ENCODE results near the gene THY1.
"Not testable (repeated sequence)": the region's sequence is repeated elsewhere in the genome, so short reads cannot be mapped to it uniquely, and the experiment has no call there.

Gene THY1

DNA sequence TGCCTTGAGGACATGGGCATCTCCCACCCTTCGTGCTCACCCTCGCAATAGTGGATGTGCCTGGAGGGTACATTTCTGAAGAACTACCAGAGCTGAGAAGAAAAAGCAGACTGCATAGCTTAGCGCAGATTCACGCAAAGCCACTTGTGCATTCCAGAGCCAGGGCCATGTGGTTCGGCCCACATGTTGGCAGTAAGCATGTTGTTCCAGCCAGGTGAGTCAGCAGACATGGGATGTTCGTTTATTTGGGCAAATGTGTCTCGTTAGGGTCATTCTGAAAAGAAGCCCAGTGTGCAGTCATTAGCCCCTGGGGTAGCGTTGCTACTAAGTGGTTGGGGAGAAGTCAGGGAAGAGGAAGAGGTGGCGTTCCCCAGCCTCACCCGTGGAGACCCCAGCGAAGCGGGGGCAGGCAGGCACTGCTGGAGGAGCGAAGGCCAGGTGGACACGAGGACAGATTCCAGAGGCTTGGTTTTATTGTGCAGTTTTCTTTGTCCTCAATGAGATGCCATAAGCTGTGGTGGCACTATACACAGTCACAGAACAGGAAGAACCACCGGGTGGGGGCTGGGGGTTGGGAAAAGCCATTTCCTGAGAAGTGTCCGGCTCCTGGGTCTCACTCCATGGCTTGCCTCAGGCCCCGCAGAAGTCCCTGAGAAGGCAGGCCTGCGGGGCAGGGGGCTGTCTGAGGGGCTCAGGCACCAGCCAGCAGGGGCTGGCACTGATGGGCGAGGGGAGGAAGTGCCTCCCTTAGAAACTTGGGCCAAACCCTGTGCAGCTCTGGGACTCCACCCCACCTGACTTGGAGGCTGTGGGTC, 5.0 kb downstream of the THY1 start:
- DNase-seq, result no peak

GRCh38 chr11:119416606-119417580, 6.1 kb downstream of the THY1 start:
- no peak for DNase-seq

GRCh38 chr11:119415966-119416365, 7.0 kb downstream of the THY1 start:
- no peak for DNase-seq

- no peak for DNase-seq
These were observed 7.5 kb downstream of the THY1 start for GRCh38 chr11:119415517-119415916.

DNA sequence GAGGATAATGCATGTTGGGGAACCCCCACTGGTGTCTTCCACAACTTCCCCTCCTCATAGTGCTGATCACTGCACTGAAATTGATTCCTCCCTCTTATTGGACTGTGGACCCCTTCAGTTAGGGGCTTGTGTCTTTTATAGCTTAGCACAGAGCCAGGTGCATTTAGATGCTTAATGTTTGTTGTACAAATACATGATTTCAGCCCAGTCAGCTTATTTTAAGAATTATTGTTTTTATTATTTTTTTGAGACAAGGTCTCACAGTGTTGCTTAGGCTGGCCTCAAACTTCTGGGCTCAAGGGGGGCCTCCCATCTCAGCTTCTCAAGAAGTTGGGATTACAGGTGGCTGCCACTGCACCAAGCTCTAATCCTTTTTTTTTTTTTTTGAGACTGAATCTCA, 8.2 kb downstream of the THY1 start:
- no peak for DNase-seq

DNA sequence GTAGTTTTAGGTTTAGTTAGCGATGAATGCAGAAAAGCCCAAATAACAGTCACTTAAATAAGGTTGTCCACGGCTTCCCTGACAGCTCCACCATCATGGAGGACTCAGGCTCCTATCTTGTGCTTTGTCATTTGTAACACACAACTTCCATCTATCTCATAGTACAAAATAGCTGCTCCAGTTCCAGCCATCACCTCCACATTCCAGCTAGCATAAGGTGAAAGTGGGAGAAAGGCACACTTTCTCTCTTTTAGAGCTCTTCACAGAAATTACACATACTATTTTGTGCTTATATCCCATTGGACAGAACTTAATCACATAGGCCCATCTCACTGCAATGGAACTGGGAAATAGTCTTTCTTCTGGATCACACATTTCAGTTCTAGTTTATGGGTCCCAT, 8.7 kb downstream of the THY1 start:
- no peak for DNase-seq

- DNase-seq, result no peak
These were observed 10.9 kb downstream of the THY1 start for GRCh38 chr11:119412072-119412471.

GRCh38 chr11:119410501-119410900, 12.5 kb downstream of the THY1 start:
- DNase-seq, result no peak

DNA sequence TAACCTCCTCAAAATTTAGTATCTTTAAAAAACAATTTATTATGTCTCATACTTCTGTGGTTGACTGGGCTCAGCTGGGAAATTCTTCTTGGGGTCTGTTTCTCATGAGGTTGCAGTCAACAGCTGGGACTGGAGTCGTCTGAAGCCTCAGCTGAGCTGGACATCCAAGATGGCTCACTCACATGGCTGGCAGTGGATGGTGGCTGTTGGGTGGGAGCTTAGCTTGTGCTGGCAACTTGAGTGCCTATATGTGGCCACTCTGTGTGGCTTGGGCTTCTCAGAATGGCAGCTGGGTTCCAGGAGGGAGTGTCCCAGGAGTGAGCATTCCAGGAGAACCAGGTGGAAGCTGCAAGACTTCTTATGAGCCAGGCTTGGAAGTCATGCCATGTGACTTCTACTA, 13.2 kb downstream of the THY1 start:
- DNase-seq, result no peak

GRCh38 chr11:119406005-119406404, 17.0 kb downstream of the THY1 start:
- DNase-seq, result no peak

- not testable (repeated sequence) for DNase-seq
These were observed 17.5 kb downstream of the THY1 start for GRCh38 chr11:119405448-119405847.

GRCh38 chr11:119404872-119405271, 18.1 kb downstream of the THY1 start:
- no peak for DNase-seq

DNA sequence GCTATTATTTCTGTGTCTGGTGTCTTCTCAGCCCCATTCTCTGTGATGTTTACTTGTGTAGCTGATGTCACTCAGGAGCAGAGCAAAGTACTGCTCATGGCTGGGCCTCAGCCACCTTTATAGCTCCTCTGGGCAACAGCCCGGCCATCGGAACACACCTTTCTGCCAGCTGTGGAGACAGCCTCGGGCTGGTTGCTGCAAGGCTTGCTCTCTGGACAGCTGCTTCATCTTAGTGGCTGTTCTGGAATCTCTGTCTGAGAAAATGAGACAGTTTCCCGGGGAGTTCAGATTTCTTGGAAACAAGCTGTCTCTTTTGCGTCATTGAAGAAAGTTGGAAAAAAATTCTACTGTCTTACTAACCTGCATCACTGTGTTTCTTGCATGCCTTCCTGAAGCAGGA, 20.0 kb downstream of the THY1 start:
- DNase-seq, result no peak

DNA sequence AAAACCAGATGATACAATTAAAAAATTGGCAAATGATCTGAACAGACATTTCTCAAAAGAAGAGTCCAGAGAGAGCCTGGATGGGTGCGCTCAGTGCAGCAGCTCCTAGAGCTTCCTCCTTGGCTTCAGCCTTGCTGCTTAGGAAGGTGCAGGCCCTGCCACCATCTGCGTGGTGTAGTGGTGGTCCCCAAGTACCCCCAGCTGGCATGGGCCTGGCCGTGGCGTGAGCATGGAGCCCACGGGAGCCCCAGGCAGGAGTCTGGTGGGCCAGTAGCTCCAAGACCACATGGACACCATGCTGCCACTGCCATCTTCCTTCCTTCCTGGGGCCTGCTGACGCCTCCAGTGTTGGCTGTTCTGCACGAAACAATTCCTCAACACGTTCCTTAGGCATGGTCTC, 20.5 kb downstream of the THY1 start:
- DNase-seq, result no peak

- DNase-seq, result no peak
These were observed 22.1 kb downstream of the THY1 start for GRCh38 chr11:119400860-119401259.

GRCh38 chr11:119397740-119398139, 25.2 kb downstream of the THY1 start:
- DNase-seq, result no peak

DNA sequence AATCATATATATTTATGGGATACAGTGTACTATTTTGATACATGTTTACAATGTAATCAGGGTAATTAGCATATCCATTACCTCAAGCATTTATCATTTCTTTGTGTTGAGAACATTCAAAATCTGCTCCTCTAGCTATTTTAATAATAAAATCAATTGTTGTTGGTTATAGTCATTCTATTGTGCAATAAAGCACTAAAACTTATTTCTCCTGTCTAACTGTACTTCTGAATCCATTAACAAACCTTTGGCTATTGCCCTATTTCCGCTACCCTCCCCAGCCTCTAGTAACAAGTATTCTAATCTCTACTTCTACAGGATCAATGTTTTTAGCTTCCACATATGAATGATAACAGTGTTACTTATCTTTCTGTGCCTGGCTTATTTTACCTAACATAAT, 26.1 kb downstream of the THY1 start:
- DNase-seq, result no peak

DNA sequence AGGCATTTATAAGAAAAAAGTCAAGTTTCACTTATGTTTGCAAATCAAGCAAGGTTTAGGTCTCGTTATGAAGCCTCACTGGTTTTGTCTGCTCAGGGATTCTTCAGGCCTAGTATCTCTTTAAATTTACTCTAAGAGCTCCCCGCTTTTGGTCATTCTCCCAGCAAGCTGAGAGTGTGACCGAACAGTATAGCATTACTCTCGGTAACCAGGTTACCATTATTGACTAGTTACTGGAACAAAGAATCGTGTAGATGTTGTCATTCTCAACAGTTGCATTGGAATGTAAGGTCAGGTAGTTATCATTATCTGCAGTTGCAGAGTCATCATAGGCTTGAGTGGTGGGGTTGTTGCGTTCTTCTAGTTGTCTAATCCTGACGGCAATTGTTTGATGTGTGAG, 31.7 kb downstream of the THY1 start:
- no peak for DNase-seq

GRCh38 chr11:119389611-119390254, 33.2 kb downstream of the THY1 start:
- DNase-seq, result peak; percentile 15

DNA sequence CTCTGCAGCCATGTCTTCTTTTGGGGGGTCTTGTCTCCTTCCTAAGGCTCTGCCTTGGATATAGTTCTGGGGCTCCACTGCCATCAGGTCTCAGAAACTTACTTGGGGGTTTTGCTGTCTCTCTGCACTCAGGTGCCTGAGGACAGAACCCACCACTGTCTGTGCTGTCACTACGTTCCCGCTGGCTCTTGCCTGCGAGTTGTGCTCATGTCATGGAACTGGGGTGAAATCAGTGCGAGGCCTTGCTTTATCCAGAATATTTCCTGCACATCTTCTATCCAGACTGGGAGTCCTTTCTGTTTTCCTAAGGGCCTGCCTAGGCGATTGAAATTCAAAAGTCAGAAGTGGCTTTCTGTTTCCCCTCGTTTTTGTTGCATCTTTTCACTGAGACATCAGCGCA, 34.9 kb downstream of the THY1 start:
- DNase-seq, result no peak

GRCh38 chr11:119384332-119384731, 38.6 kb downstream of the THY1 start:
- no peak for DNase-seq

DNA sequence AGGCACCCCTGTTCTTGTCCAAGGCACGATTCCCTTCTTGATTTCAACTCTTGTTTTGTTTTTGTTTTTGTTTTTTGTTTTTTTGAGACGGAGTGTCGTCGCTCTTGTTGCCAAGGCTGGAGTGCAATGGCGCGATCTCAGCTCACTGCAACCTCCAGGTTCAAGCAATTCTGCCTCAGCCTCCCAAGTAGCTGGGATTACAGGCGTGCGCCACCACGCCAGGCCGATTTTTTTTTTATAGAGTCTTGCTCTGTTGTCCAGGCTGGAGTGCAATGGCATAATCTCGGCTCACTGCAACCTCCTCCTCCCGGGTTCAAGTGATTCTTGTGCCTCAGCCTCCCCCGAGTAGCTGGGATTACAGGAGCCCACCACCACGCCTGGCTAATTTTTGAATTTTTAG, 40.5 kb downstream of the THY1 start:
- DNase-seq, result not testable (repeated sequence)

DNA sequence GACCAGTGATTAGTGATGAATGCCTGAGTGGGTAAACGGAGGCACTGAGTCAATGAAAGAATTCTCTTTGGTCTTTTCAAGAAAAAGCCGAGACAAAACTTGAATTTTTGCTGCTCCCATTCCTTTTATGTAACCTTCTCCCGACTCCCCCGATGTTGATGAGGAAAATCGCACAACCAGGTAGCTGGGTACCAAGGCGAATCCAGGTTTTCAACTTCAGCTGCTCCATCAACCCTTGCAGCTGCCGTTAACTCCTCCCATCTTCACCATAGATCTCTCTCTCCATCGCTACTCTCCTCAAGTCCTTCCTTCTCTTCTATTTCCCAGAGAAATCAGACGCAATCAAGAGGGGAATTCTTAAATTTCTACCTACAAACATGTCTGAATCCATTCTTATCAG, 40.9 kb downstream of the THY1 start:
- no peak for DNase-seq
